Psoas muscle (tissue), 8 donors: ENCODE data around the gene PLGRKT. TPM values are rescaled to one million over a fixed set of nuclear protein-coding genes. Genes with fewer than 3 reads are reported as not detected.

ENCODE experiments used
- ATAC-seq, 4 donors: fragments of 200-7000 bp; cut with Tn5 transposase; one replicate each; pipeline ENCODE4 v1.9.1; 2020; ENCODE audit warnings: moderate library complexity in 3 of 4, mild to moderate bottlenecking in 2 of 4
- DNase-seq, 2 donors: peaks; one replicate each; pipeline ENCODE4 v3.0.0-alpha.2; 2020
- H3K27ac ChIP-seq: fragments of 200-600 bp; one replicate; pipeline ENCODE4 v1.8.0; 2022
- H3K27me3 ChIP-seq, 3 donors: fragments of 200-600 bp in 1 of 3; one replicate each; pipeline versions ENCODE4 v1.6.1 to v1.8.0; 2013 to 2022; ENCODE audit warnings: low read length in 2 of 3, mild to moderate bottlenecking in 2 of 3, moderate library complexity in 1 of 3; ENCODE audit not compliant: insufficient read depth in 3 of 3
- H3K36me3 ChIP-seq, 2 donors: fragments of 200-600 bp in 1 of 2; one replicate each; pipeline versions ENCODE4 v1.6.1 to v1.8.0; 2013 to 2022; ENCODE audit warnings: low read depth in 1 of 2, mild to moderate bottlenecking in 1 of 2, moderate library complexity in 1 of 2; ENCODE audit not compliant: insufficient read depth in 1 of 2
- H3K4me1 ChIP-seq: fragments of 200-600 bp; one replicate; pipeline ENCODE4 v1.8.0; 2022
- H3K4me3 ChIP-seq: fragments of 200-600 bp; one replicate; pipeline ENCODE4 v1.8.0; 2022; ENCODE audit warnings: mild to moderate bottlenecking
- H3K9me3 ChIP-seq: fragments of 200-600 bp; one replicate; pipeline ENCODE4 v1.8.0; 2022
- CTCF ChIP-seq: fragments of 200-600 bp; IDR thresholded peaks from one replicate; pipeline ENCODE4 v1.8.0; 2022; ENCODE audit warnings: antibody characterized with exemption
- WGBS, 3 donors: extraction: QIAGEN DNeasy Blood & Tissue Kit; methylation state at CpG; one replicate each; pipeline versions ENCODE4 v1.1.6 to v1.1.7; 2013; 5-methylcytosine and 5-hydroxymethylcytosine counted together
- intact Hi-C, 2 donors: fragments of 100-400 bp; cut with DNase I; formaldehyde crosslinking; loops; one replicate each; pipeline versions ENCODE4 v1.11.0 to v1.14.2; 2022
- long read RNA-seq, 2 donors: library from polyadenylated mRNA; unstranded; transcript quantifications; one replicate each; pipeline ENCODE4 v2.0.0, GENCODE V29; 2021
- polyA plus RNA-seq, 3 donors: library from polyadenylated mRNA; stranded (reverse); fragments of 200-250 nt; gene quantifications; one replicate each; pipeline ENCODE4 v1.2.3, GENCODE V29; 2013
- total RNA-seq, 4 donors: library from RNA; stranded (reverse); fragmentation: NEBNext Ultra II Directional in 2 of 4; extraction: Animal tissue kit (Norgen Biotek cat#: 25700) in 2 of 4; gene quantifications; one replicate each; pipeline versions ENCODE4 v1.2.1 to v1.2.4, GENCODE V29; 2021 to 2023
- donor health status: healthy with polysubstance abuse.
- donor health status: DM: no; HTN: no; CAD: no; lungs with moderate emphysema.
- donor health status: Bipolar disorder and iron deficiency.
- donor health status: healthy.
- donor health status: DM: yes; HTN: yes; CAD: no.
- donor health status: DM: no; HTN: no; CAD: no.
- donor health status: DM: no; HTN: no; CAD: no.
- donor health status: DM: yes; HTN: yes; CAD: no.

The PLGRKT gene
- total RNA-seq (10 to 100 TPM; 21.4 to 32.2 (median 26.8) TPM), polyA plus RNA-seq (10 to 100 TPM; 25.0 to 50.4 (median 25.5) TPM)
- long read RNA-seq, donor 1, partial matches to known transcripts: 0 of 7 reads
- long read RNA-seq, donor 1, other reads (novel, unspliced or antisense): 3 of 7 reads
- long read RNA-seq, donor 2, transcript PLGRKT-201 (6 exons, 932 nt): major isoform, 17 of 24 reads
- long read RNA-seq, donor 2, partial matches to known transcripts: 1 of 24 reads
- long read RNA-seq, donor 2, other reads (novel, unspliced or antisense): 6 of 24 reads

- DNase-seq: peak; percentile 96 to 98
- peak; percentile 27 for TF ChIP-seq CTCF
- Histone ChIP-seq H3K27ac (peak within 1 kb of the TSS; percentile 92), H3K27me3 (no peaks in the 10 kb centered on the region), H3K4me3 (peak within 1 kb of the TSS; percentile 70), H3K9me3 (no peaks in the 10 kb centered on the region), H3K4me1 (peaks cover 15% of the 10 kb centered on the region), H3K36me3 (peaks cover 2 to 15% of the 10 kb centered on the region in 2 donors)
- 0 to 1% (median 0%) methylated on average over 55 of the region's 55 CpGs for WGBS, 3 donors
- intact Hi-C loops: loop anchor here in 1 of 2 donors (5.0 to 10.0 kb wide), 3 partner anchors 150 to 693 kb away; partner anchors contain the start of genes AK3 and ERMP1
- ATAC-seq: peak; percentile 97 to 98 (median 98)
These were observed at the start of gene PLGRKT for GRCh38 chr9:5437254-5438216. TSS of gene PLGRKT (minus strand) at chr9:5437925. CDS start at chr9:5431977, 5,948 bp downstream.

GRCh38 chr9:5486988-5487387, 49.3 kb upstream of the PLGRKT start:
- WGBS, 3 donors: 85 to 96% (median 92%) methylated on average over 5 of the region's 5 CpGs
- no peaks in the 10 kb centered on the region for H3K36me3 ChIP-seq
- H3K27ac ChIP-seq: no peak overlapping the region
- no peak overlapping the region for H3K4me3 ChIP-seq
- H3K4me1 ChIP-seq: no peaks in the 10 kb centered on the region
- no peaks in the 10 kb centered on the region for H3K9me3 ChIP-seq
- no peak for TF ChIP-seq CTCF
- no peaks in the 10 kb centered on the region for H3K27me3 ChIP-seq
- DNase-seq: no peak
- no peak for ATAC-seq
- intact Hi-C loops: no loop called here

GRCh38 chr9:5485378-5486085, 47.8 kb upstream of the PLGRKT start:
- ATAC-seq: no peak
- Histone ChIP-seq H3K27me3 (no peaks in the 10 kb centered on the region), H3K36me3 (no peaks in the 10 kb centered on the region), H3K27ac (no peak overlapping the region), H3K4me3 (no peak overlapping the region), H3K4me1 (no peaks in the 10 kb centered on the region), H3K9me3 (no peaks in the 10 kb centered on the region)
- 92 to 97% (median 95%) methylated on average over 5 of the region's 5 CpGs for WGBS, 3 donors
- no peak for TF ChIP-seq CTCF
- intact Hi-C loops: no loop called here
- no peak for DNase-seq

DNA sequence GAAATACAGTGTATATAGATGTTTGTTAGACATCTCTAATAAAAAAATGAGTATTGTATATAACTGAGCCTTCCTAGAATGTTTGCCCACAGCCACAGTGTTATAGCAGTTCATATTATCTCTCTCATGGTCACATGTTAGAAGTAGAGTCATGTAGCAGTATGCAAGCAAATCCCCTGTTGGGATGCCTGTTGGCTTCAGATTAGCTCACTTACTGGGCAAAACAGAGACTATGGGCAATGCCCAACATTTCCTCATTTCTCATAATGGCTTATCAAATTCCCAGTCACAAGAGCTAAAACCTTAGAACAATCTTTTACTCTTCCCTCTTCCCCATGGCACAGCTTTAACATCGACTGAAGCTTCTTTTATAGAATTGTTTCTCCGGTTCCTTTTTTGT, 45.6 kb upstream of the PLGRKT start:
- no peak overlapping the region for H3K4me3 ChIP-seq
- WGBS, 3 donors: 71 to 94% (median 75%) methylated on average over 2 of the region's 2 CpGs
- no peak for TF ChIP-seq CTCF
- intact Hi-C loops: no loop called here
- H3K27ac ChIP-seq: no peak overlapping the region
- DNase-seq: no peak
- no peaks in the 10 kb centered on the region for H3K4me1 ChIP-seq
- H3K9me3 ChIP-seq: no peaks in the 10 kb centered on the region
- ATAC-seq: no peak
- H3K27me3 ChIP-seq: no peaks in the 10 kb centered on the region
- no peaks in the 10 kb centered on the region for H3K36me3 ChIP-seq
